ENCODE results near the gene NPFF. TPM values are rescaled to one million over a fixed set of nuclear protein-coding genes. Genes with fewer than 3 reads are reported as not detected.

Gene NPFF
- total RNA-seq, 3 donors from 2014 or later: not detected

- H3K36me3 ChIP-seq (ENCODE audit: low read depth): peaks cover 11% of the 10 kb centered on the region
- H3K9me3 ChIP-seq: no peaks in the 10 kb centered on the region
- no peaks in the 10 kb centered on the region for H3K4me1 ChIP-seq (ENCODE audit: low read depth)
- TF ChIP-seq, protein P1, sequence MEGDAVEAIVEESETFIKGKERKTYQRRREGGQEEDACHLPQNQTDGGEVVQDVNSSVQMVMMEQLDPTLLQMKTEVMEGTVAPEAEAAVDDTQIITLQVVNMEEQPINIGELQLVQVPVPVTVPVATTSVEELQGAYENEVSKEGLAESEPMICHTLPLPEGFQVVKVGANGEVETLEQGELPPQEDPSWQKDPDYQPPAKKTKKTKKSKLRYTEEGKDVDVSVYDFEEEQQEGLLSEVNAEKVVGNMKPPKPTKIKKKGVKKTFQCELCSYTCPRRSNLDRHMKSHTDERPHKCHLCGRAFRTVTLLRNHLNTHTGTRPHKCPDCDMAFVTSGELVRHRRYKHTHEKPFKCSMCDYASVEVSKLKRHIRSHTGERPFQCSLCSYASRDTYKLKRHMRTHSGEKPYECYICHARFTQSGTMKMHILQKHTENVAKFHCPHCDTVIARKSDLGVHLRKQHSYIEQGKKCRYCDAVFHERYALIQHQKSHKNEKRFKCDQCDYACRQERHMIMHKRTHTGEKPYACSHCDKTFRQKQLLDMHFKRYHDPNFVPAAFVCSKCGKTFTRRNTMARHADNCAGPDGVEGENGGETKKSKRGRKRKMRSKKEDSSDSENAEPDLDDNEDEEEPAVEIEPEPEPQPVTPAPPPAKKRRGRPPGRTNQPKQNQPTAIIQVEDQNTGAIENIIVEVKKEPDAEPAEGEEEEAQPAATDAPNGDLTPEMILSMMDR (IDR thresholded peaks at IDR 0.05): no peak
- DNase-seq (no peak), ATAC-seq (no peak)
- no peak overlapping the region for H3K4me3 ChIP-seq
- intact Hi-C loops (cut with DNase I, micrococcal nuclease): no loop called here
Measured at GRCh38 chr12:53532524-53533445, 25.5 kb upstream of the NPFF start.

- DNase-seq (no peak), ATAC-seq (no peak)
- intact Hi-C loops (cut with DNase I, micrococcal nuclease): no loop called here
- Histone ChIP-seq H3K9me3 (no peaks in the 10 kb centered on the region), H3K4me1 (ENCODE audit: low read depth) (no peaks in the 10 kb centered on the region), H3K4me3 (no peak overlapping the region), H3K36me3 (ENCODE audit: low read depth) (peaks cover 11% of the 10 kb centered on the region)
- TF ChIP-seq, protein P1 (IDR thresholded peaks at IDR 0.05): no peak
Measured at GRCh38 chr12:53532021-53532420, 24.7 kb upstream of the NPFF start.

DNA sequence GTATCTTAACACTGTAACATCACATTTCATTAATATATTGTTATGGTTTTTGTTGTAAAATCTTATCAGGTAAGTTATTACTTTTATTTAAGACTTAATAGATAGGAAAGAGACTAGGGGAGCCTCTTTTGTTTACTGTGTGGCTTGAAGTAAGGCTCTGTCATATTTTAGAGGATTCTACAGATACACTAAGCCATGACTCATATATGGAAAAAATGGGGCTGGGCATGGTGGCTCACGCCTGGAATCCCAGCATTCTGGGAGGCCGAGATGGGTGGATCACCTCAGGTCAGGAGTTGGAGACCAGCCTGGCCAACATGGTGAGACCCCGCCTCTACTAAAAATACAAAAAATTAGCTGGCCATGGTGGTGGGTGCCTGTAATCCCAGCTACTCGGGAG is 23.6 kb upstream of the NPFF start:
- H3K36me3 ChIP-seq (ENCODE audit: low read depth): peaks cover 11% of the 10 kb centered on the region
- H3K9me3 ChIP-seq: no peaks in the 10 kb centered on the region
- no peaks in the 10 kb centered on the region for H3K4me1 ChIP-seq (ENCODE audit: low read depth)
- no peak for DNase-seq
- H3K4me3 ChIP-seq: no peak overlapping the region
- TF ChIP-seq, protein P1 (IDR thresholded peaks at IDR 0.05): no peak
- no peak for ATAC-seq
- intact Hi-C loops (cut with DNase I, micrococcal nuclease): no loop called here

DNA sequence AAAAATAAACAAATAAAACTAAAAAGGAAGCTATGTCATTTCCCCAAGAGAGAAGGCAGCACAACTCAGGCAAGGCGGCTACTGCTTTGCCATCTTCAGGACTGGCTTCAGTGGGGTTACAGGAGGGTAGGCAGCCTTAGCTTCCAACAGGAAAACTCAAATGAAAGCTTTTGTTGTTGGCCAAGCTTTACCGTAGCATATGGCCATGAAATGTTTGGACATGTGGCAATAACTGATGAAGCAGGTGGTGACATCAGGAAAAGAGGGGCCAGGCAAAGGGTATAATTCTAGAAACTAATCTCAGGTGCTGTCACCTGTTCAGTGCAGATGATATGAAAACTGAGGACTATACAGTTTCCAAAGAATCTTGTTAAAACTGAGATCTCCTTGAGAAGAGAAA is 22.8 kb upstream of the NPFF start:
- TF ChIP-seq, protein P1 (IDR thresholded peaks at IDR 0.05): no peak
- no peak for DNase-seq
- Histone ChIP-seq H3K4me3 (no peak overlapping the region), H3K36me3 (ENCODE audit: low read depth) (peaks cover 14% of the 10 kb centered on the region), H3K4me1 (ENCODE audit: low read depth) (no peaks in the 10 kb centered on the region), H3K9me3 (no peaks in the 10 kb centered on the region)
- intact Hi-C loops (cut with DNase I, micrococcal nuclease): no loop called here
- no peak for ATAC-seq

GRCh38 chr12:53524476-53524875 is 17.2 kb upstream of the NPFF start:
- Histone ChIP-seq H3K4me3 (no peak overlapping the region), H3K36me3 (ENCODE audit: low read depth) (peaks cover 3% of the 10 kb centered on the region), H3K9me3 (no peaks in the 10 kb centered on the region), H3K4me1 (ENCODE audit: low read depth) (no peaks in the 10 kb centered on the region)
- ATAC-seq (no peak), DNase-seq (no peak)
- intact Hi-C loops (cut with DNase I, micrococcal nuclease): no loop called here
- TF ChIP-seq, protein P1 (IDR thresholded peaks at IDR 0.05): no peak

Data from mucosa of descending colon (tissue), 3 donors.